Measurements from ENCODE around the gene CAMK2B.

The CAMK2B gene

GRCh38 chr7:44308596-44309270 lies 16.7 kb downstream of the CAMK2B start:
- no peak for DNase-seq (ENCODE audit: low spot score)

DNA sequence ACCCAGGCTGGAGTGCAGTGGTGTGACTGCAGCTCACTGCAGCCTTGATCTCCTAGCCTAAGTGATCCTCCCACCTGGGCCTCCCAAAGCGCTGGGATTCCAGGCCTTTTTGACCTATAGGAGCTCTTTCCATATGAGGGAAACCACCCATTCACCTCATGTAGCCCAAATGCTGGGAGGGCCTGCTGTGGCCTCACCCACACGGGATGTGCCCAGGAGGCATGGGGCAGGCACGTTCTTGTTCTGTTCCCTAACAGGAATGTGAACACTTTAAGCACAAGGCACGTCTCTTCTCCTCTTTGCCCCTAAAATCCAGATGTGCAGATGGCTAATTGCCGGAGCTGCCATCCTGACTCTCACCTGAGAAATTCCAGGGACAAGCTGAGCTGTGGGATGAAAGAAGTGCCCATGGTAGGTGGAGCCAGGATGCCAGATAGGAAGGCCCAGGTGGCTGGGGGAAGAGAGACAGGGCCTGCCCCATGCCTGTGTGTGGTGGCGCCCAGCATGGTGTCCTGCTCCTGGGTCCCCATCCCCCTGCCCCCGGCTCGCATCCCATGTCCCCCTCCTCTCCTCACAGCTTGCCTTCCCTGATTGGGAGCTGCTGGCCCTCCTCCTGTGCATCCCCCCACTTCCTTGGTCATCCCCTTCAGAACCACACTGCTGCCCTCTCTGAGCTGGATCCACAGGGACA lies 17.3 kb downstream of the CAMK2B start:
- DNase-seq (ENCODE audit: low spot score), result no peak

DNA sequence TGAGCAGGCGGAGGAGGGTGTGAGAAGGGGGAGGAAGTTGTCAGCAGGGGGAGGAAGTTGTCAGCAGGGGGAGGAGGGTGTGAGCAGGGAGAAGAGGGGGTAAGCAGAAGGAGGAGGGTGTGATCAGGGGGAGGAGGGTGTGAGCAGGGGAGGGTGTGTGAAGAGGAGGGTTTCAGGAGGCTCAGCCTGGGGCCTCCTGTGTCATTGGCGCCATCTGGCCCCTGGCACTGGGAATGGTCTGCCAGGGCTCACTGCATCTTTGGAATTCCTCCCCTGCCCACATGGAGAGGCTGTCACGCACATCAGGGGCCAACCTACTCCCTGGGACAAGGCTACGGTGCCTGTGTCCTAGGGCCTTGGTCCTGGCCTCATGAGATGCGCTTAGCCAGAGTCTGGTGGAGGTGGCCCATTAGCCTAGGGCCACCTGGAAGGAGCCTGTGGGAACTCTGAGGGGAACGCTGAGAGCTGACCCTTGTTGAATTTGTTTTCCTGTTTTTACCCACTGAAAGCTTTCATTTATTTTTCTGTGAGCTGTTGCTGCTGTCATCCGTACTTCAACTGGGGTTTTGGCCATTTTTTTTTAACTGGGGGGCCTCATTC lies 18.0 kb downstream of the CAMK2B start:
- peak; percentile 28 for DNase-seq (ENCODE audit: low spot score)

- no peak for DNase-seq (ENCODE audit: low spot score)
These were observed 18.8 kb downstream of the CAMK2B start for GRCh38 chr7:44306606-44307005.

DNA sequence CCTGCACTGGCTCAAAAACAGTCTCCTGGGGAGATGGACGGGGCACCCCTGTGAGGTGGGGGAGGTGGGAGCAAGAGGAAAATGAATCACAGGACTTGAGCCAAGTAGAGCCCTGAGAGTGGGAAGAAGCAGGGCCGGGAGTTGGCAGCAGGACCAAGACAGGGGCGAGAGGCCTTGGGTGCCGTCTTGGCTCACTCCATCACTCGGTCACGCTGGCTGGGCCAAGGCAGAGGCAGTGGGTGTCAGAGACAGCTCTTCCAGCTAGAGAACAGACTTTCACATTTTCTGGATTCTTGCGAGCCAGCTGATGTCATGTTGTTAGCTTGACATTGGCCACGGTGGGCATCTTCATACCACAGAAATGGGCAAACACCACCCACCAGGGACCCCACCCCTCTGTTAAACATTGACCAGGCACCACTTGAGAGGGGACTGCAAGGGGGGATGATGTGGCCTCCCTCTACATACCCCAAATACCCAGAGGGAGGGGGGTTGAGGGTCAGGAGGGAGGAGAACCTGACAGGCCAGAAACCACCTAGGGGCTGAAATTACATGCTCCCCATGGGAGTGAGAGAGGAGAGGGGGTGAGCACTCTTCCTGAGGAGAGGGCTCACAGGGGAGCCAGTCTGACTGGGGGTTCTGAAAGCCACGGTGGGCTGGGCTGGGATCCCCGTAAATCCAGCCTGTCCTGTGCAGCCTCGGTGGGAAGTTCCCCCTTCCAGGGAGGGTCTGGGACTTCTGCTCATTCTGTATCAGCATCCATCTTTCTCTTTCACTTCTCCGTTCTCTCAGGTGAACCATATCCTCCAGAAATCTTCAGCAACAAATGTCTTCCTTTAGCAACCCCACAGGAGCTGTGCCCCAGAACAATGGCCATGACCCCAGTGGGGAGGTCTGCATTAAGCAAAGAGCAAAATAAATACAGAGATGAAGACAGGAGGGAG lies 19.6 kb downstream of the CAMK2B start:
- DNase-seq (ENCODE audit: low spot score), result no peak

DNA sequence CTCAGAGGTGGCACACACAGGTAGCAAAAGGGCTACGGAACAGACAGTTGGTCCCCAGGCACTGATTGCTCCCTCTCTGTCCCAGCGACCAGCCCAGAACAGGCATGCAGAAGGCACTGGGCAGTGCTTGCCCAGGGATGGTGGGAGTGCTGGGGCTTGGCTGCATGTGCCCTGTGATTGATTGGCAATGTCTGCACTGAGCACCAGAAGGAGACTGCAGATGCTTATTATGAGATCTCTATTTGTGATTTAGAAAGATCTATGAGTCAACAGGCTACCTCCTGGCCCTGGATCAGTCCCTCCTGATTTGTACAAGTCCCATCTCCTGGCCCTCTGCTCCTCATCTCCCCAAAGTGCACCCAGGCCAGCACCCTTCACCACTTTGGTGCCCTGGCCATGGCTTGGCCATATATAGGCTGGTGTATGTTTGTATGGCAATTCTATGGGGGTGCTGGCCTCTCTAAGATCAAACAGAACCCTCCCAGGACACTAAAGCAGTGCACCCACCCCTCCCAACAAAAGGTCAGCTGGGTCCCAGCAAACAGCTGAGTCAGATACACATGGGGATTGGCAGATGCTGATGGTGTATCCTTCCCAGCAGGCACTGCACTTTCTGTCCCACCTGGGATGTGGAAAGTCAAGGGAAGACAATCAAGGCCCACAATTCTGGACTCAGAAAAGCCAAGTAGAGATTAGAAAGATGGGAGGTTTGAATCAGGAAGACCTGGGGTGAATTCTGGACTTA lies 30.9 kb downstream of the CAMK2B start:
- no peak for DNase-seq (ENCODE audit: low spot score)

GRCh38 chr7:44293561-44294324 lies 31.7 kb downstream of the CAMK2B start:
- DNase-seq (ENCODE audit: low spot score), result no peak

DNA sequence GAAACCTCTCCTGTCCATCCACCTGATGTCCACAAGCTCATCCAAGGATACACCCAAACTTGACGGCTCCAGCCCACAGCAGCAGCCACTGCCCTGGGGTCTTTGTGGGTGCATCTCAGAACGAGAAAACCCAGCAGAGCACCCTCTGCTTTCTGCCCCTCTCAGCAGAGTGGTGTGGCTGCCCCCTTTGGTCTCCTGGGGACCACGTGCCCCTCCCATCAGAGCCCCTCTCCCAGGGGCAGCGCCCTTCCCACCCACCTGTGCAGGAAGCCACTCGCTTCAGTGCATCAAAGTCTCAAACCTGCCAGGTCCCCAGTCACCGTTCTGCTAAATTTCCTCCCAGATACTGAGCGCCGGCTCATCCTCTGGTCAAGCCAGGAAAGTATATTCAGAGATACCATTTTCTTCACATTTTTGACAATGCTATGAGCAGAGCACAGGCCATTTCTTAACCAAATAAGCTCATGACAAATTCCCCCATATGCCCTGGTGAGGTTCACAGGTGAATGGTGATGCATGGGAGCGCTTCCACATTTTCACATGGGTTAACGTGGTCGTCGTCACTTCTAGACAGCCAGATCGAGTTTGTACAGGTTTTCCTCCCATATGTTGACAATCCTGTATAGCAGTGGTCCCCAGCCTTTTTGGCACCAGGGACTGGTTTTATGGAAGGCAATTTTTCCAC lies 32.4 kb downstream of the CAMK2B start:
- DNase-seq (ENCODE audit: low spot score), result no peak

GRCh38 chr7:44292420-44292817 lies 33.0 kb downstream of the CAMK2B start:
- no peak for DNase-seq (ENCODE audit: low spot score)

DNA sequence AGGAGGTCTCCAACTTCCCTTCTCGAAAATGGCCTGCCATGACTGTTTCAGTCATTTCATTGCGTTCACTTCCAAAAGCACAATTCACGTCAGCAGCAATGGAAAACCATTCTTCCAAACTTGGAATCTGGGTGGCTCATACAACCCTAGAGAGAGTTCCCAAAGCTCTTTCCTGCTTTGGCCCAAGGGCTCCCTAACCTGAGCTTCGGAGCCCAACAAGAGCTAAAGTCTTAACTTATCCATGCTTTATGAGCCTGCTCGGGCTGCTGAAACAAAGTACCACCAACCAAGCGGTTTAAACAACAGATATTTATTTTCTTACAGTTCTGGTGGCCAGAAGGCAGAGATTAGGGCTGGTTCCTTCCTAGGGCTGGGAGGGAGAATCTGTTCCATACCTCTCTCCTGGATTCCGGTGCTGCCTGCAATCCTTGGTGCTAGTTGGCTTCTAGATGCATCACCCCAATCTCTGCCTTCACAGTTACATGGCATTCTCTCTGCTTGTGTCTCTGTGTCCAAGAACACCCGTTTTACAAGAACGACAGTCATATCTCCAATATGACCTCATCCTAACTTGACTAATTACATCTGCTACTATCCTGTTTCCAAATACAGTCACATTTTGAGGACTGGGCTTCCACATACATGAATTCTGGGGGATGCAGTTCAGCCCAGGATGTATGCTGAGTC lies 33.5 kb downstream of the CAMK2B start:
- DNase-seq (ENCODE audit: low spot score), result no peak

DNA sequence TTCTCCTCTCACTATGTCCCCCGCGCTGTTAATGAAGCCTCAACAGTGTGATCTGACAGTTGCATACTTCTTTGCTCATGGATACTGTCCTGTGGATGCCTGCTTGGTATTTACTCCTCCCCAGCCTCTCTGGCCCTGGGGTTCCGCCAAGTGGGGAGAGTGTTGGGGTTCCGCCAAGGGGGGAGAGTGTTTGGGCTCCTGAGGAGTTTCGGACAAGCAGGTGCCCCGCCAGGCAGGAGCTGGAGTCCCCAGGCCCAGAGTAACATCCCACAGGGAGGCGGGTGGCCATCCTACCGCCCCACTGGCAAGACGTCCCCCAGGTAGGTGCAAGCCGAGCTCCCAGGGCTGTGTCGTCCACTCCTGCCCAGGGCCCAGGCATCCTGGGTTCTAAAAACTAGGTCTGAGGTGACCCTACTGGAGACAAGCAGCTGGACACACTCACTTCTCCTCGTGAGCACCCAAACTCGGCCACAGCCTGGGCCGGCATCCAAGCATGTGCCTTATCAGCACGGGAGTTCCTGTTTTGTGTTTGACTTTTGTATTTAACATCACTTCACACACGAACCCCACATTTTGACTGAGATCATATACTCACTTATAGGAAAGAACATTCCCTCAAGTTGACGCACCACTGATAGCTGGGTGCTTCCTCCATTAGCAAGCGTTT lies 34.2 kb downstream of the CAMK2B start:
- DNase-seq (ENCODE audit: low spot score), result no peak

- DNase-seq (ENCODE audit: low spot score), result no peak
These were observed 35.2 kb downstream of the CAMK2B start for GRCh38 chr7:44290252-44290620.

- no peak for DNase-seq (ENCODE audit: low spot score)
These were observed 35.8 kb downstream of the CAMK2B start for GRCh38 chr7:44289341-44290251.

DNA sequence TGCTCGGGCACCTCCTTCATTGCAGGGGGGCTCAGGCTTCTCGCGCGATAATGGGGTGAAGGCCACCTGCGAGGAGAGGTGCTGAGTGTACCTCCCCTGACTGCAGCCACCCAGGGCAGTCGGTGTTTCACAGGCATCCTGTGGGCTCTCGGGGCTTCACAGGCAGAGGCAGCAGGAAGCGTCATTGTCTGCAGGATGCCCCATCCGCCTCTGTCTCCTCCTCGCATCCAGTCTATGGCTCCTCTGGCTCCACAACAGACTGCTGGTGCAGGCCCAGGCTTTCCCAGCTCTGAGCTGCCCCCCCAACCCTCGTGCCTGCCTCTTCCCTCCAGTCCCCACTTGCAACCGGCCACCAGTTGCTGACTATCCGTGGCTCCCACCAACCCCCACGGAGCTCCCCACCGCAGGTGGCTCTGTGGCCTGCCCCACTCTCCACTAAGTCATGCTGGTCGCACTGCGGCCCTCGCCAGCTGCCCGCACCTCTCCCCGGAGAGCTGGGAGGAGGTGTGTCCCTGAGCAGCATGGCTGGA lies 36.5 kb downstream of the CAMK2B start:
- DNase-seq (ENCODE audit: low spot score), result no peak

GRCh38 chr7:44288381-44288685 lies 37.1 kb downstream of the CAMK2B start:
- DNase-seq (ENCODE audit: low spot score), result no peak

DNA sequence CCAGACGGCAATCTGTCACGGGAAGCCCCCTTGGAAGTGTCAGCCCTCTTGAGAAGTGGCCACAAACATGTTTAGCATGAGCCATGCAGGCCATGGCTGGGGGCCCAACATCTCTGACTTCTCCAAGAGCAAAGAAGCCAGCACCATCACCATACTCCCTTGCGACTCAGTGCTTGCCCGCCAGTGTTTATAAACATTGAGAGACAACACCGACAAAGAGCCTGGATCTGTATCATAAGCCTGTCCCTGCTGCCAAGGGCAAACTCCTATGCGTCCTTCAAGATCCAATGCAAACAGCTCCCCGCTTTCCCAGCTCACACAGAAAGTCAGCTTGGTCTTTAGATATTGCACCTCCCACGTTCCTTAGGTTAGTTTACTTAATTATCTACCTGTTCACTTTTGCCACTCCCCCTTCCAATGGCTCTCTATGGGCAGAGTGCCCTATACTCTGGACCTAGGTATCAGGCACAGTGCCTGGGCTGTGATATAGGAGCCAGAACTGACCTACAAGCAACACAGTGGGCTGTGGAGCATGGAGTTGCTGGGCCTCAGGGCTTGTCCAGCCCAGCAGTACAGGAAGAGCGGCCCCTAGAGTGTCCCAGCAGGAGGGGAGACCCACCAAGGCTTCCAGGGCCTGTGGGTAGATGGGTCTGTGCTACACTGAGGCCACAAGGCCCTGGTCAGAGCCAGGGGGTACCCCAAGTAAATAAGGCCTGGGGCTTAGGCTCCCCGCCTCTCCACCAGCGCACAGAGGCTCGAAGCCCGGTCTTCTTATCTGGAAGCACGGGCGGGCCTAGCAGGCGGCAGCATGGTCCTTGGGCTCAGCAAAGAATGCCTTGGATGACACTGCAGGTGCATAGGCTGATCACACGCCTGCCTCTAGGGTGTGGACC lies 37.7 kb downstream of the CAMK2B start:
- no peak for DNase-seq (ENCODE audit: low spot score)

Data from kidney capillary endothelial cell (primary cell).